ENCODE results near the gene A4GALT. TPM values are rescaled to one million over a fixed set of nuclear protein-coding genes. Genes with fewer than 3 reads are reported as not detected.

A4GALT gene
- total and polyA plus RNA-seq, 10 of the 15 experiments (the other 5 are each of a cell fraction or from before 2014, with no cell fraction given) = 0.04 to 3.9 (median 2.3) TPM; not detected in 1

GRCh38 chr22:42769574-42770447 lies 49.1 kb upstream of the A4GALT start (continued):
- TF ChIP-seq ZNF687 (IDR thresholded peaks at IDR 0.05) (peak; percentile 89), PRDM15 (CRISPR knock-in tag; IDR thresholded peaks at IDR 0.05) (no peak)
